Fibroblast of the conjunctiva (primary cell): Measurements from ENCODE around the gene GRAP2.

Experiments
- DNase-seq: peaks from one replicate; pipeline ENCODE4 v3.0.0-alpha.2; 2010; ENCODE audit warnings: low read depth

Gene GRAP2

DNA sequence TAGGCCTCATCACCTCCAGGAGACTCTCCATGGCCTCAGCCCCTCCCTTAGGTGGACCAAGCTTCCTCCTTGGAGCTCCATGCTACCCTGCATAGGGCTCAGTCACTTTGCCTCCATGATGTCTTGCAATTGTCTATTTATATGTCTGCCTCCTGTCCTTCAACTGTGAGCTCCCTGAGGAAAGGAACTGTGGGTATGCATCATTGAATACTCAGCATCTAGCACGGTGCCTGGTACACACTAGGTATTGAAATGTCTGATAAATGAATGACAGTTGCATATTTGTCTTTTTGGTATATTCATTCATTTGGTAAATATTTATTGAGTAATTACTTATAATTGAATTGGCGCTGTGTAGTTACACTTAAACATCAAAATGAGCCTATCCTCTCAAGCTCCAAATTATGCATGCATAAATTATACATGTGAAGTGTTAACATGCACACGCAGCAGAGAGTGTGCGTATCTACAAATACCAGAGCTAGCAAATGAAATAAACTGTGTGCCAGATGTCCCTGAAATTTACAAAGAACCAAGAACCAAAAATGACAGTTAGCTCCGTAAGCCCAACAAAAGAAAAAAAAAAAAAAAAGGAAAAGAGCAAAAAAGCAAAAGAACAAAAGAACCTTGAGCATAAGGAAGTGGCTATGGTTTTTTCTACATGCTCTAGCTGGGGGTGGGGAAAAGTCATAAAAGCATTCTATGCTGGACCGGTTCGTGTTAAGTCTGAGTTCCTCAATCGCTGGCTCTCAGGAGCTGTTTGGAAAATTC is 25.2 kb downstream of the GRAP2 start:
- no peak for DNase-seq

- DNase-seq, result no peak
Observed at GRCh38 chr22:39926753-39927152, 25.9 kb downstream of the GRAP2 start.

DNA sequence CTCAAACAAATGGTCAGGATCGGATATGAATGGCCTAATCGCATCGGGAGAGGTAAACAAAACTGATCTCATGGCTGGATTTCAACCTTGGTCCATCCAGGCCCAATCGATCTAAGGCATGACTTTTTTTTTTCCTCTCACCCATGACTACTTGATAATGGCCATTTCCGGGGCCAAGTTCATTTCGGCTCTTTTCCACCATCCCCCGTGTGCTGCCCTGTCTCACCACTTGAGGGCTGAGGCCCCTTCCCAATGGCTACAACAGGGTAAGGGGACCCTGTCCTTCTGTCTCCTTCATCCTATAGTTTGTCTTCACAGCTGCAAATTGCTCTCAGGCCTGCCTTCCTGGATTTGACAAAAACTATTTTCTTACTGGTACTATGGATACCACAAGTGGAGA is 26.7 kb downstream of the GRAP2 start:
- no peak for DNase-seq

- no peak for DNase-seq
Observed at GRCh38 chr22:39928536-39929520, 27.9 kb downstream of the GRAP2 start.

DNA sequence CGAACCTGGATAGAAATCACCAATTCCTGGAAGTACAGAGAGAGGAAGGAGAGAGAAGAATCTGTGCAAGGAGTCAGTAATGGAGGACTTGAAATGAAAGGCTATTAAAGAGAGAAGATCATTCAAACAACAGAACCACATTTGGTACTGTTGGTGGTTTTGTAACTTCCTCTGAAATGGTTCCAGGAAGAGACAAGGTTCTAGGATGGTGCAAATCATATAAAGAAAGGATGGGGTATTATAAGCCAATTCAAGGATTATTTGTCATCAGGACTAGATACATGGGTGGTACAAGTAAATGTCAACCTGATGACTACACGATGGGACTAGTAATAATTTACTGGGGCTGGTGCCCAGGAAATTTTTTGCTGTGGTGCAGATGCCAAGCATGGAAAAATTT is 30.4 kb downstream of the GRAP2 start:
- DNase-seq, result no peak

- no peak for DNase-seq
Observed at GRCh38 chr22:39932166-39932565, 31.3 kb downstream of the GRAP2 start.

GRCh38 chr22:39932918-39933649 is 32.2 kb downstream of the GRAP2 start:
- no peak for DNase-seq

- DNase-seq, result no peak
Observed at GRCh38 chr22:39933741-39934140, 32.9 kb downstream of the GRAP2 start.

DNA sequence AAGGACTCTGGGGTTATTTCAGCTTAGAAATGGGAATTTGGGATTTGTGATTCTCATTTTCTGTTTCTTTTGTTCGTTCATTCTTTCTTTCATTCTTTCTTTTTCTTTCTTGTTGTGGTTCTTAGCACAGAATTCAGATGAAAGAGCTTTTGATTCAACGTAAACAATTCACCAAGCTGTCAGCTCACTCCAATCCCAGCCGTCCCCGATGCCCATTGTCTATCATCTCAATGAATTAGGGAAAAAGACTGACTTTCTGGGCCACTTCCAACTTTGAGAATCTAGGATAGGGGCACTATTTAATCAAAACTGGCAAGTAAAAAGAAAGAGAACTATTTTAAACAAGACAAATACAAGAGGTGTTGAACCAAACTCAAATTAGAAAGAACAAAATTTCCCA is 34.2 kb downstream of the GRAP2 start:
- no peak for DNase-seq

DNA sequence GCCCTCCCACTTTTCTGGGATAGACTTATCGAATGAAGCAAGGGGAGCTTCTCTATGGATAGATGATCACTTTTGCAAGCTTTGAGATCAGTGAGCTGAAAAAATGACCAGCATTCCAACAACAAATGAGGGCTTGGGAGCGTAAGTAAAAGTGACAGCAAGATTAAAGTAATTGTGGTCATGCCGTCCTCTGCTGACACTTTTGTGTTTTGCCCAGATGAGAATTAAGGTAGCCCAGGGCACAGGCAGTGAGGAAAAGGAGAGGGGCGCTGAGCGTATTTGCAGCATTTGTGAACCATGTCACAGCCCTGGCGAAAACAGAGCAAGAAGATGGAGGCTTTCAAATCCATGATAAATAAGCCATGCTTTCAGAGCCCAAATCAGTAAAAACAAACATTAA is 34.7 kb downstream of the GRAP2 start:
- DNase-seq, result no peak

DNA sequence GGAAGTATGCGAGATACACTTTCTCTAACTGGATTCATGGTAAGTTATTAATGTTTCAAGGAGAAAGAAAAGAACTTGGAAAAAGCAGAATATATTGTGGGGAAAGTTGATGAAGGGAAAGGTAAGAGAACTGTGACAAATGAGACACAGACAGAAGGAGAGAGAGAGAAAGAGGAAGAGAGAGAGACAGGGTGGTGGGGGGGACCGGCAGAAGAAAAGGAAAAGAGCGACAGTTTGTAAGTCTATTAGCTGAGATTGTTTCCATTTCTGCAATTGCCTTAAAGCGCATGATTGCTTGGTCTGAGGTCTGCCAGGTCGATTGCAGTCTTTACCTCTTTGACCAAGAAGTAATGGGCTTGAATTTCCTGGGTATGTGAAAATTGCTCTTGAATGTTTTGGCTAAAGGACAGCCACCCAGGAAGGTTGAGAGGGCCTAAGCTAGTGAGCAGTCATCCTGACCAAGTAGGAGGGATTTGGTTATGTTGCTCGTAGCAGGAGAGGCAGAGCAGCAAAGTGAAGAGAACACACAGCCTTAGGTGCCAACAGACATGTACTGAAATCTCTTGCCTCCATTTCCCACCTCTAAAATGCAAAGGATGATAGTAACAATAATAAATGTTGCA is 35.8 kb downstream of the GRAP2 start:
- DNase-seq, result no peak

- no peak for DNase-seq
Observed at GRCh38 chr22:39937906-39938305, 37.0 kb downstream of the GRAP2 start.

- DNase-seq, result no peak
Observed at GRCh38 chr22:39938509-39939111, 37.7 kb downstream of the GRAP2 start.

DNA sequence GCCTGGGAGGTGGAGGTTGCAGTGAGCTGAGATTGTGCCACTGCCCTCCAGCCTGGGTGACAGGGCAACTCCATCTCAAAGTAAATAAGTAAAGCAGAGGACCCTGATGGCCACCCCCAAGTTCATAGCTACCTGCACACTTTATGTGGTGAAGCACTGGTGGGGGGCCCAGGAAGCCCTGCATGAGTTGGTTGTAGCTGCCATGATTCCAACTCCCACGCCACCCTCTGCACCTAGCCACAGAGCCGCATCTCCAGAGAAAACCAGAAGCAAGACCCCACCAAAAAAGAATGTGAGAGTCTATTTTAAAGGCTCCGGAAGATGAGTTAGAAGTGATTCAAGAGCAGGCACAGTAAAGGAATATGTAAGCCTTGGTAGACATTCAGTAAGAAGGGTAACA is 38.9 kb downstream of the GRAP2 start:
- DNase-seq, result no peak

DNA sequence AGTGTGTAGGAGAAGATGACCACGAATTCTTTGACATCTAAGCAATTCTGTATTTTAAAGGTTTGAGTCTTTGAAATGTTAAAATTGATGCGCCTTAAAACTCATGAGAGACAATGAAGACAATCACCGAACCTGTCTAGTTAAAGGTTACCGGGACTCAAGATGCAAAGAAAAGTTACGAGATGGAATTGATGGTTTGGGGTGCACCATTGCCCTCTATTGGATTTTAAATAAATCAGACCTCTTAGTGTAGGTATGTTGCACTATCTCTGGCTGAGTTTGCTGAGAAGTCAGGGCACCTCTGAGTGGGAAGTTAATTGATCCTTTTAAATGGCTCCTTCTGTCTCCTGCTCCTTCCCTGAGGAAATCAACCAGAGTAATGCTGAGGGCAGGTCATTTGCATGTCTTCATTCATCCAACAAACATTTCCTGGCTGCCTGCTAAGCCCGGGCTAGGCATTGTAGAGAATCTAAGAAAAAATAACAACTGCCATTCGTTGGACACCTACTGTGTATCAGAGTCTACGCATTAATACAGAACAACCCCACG is 39.9 kb downstream of the GRAP2 start:
- no peak for DNase-seq

DNA sequence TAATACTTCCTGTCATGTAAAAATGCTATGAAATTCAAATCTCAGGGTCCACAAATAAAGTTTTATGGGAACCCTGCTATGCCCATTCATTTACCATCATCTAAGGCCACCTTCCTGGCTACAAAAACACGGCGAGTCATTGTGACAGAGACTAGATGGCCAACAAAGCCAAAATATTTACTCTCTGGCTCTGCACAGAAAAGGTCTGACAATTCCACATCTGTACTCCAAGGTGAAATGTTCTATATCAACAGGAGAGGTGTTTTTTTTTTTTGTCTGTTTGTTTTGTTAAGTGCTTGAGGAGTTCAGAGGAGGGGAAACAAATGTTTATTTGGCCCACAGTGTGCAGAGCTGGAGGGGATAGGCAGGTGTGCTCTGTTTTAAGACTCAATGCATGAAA is 40.7 kb downstream of the GRAP2 start:
- no peak for DNase-seq

DNA sequence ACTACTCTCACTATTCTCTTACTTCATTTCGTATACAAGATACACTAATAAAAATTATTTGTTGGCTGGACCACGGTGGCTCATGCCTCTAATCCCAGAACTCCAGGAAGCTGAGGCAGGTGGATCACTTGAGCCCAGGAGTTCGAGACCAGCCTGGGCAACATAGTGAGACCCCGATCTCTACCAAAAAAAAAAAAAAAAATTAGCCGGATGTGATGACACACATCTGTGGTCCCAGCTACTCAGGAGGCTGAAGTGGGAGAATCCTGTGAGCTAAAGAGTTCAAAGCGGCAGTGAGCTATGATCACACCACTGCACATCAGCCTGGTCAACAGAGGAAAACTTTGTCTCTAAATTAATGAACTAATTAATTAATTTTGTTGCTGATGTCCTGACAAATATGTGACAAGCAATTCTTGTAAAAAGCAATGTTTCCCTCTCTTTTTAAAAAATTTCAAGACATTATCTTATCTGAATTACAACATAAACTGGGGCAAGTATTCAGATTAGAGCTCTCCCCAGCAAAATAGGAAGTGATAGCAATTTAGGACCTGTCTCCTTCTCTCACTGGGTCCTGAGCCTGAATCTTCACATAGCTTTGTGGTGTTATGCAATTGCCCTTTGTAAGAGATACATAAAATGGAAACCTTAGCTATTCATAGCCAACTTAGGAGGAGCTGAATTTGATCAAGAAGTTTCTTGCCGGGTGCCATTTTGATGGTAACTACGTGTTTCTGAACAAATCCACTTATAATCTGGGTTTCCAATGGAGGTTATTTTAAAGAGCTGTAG is 41.8 kb downstream of the GRAP2 start:
- no peak for DNase-seq

- DNase-seq, result no peak
Observed at GRCh38 chr22:39943337-39943736, 42.5 kb downstream of the GRAP2 start.

DNA sequence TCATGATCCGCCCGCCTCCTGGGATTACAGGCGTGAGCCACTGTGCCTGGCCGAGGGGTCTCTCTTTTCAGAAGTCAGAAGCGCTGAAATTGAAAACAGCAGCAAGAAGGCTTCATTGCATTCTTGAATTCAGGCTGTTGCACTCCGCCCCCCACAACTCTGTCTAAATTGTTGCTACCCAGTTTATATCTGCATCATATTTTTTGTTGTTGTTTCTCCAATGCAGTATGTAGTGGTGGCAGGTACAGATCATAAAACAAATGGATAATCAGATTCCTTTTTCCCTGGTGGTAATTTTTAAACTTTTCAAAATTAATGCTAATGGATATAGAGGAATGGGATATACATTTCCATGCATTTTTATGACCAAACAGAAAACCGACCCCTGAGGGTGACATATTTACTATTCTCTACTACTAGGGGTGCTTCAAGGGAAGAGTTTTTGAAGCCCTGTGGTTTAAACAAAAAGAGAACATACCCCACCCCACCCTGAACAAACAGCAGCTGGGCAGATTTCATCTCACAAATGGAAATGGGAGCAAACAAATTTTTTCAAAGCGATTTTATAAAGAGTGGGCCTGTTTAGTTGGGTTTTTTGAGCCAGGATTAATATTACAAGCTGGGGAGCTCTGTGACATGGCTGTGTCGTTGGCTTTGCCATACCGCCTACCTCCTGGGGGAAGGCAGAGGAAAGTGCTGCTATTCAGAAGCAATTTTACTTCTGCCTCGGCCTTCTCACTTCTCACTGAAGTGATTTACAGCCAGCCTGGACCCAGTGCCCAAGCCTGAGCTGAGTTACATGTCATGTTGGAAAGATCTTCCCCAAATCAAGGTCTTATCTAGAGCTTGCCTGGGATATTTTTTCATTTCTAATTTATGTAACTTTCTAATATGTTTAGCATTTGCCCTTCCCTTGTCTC is 43.3 kb downstream of the GRAP2 start:
- DNase-seq, result no peak
